ENCODE results near the gene MKLN1.
A peak's percentile ranks its signal among the peaks of the same experiment; 100 is the strongest.

The MKLN1 gene

GRCh38 chr7:131522325-131522930 is 194.8 kb downstream of the MKLN1 start:
- DNase-seq (no peak), ATAC-seq (peak; percentile 43)

GRCh38 chr7:131524115-131524514 is 196.4 kb downstream of the MKLN1 start:
- ATAC-seq (no peak), DNase-seq (no peak)

- no peak for ATAC-seq
- DNase-seq, result no peak
Observed at GRCh38 chr7:131524703-131525102, 197.0 kb downstream of the MKLN1 start.

GRCh38 chr7:131525820-131526219 is 198.1 kb downstream of the MKLN1 start:
- DNase-seq (no peak), ATAC-seq (no peak)

- DNase-seq (no peak), ATAC-seq (no peak)
Observed at GRCh38 chr7:131527456-131527855, 199.8 kb downstream of the MKLN1 start.

- DNase-seq (no peak), ATAC-seq (no peak)
Observed at GRCh38 chr7:131529179-131529578, 201.5 kb downstream of the MKLN1 start.

GRCh38 chr7:131529617-131530016 is 201.9 kb downstream of the MKLN1 start:
- ATAC-seq, result no peak
- DNase-seq, result no peak

- ATAC-seq, result no peak
- no peak for DNase-seq
Observed at GRCh38 chr7:131530137-131530536, 202.5 kb downstream of the MKLN1 start.

GRCh38 chr7:131532570-131533091 is 205.0 kb downstream of the MKLN1 start:
- DNase-seq (no peak), ATAC-seq (no peak)

- ATAC-seq (no peak), DNase-seq (no peak)
Observed at GRCh38 chr7:131533151-131533559, 205.5 kb downstream of the MKLN1 start.

- DNase-seq, result no peak
- ATAC-seq, result no peak
Observed at GRCh38 chr7:131533566-131534561, 206.2 kb downstream of the MKLN1 start.

GRCh38 chr7:131536361-131536849 is 208.7 kb downstream of the MKLN1 start:
- DNase-seq, result no peak
- ATAC-seq, result no peak

GRCh38 chr7:131537571-131537978 is 209.9 kb downstream of the MKLN1 start:
- no peak for ATAC-seq
- no peak for DNase-seq

GRCh38 chr7:131538071-131538812 is 210.6 kb downstream of the MKLN1 start:
- no peak for DNase-seq

GRCh38 chr7:131538813-131539179 is 211.1 kb downstream of the MKLN1 start:
- DNase-seq (no peak), ATAC-seq (no peak)

More at GRCh38 chr7:131538071-131538812, 210.6 kb downstream of the MKLN1 start:
- ATAC-seq, result no peak

GRCh38 chr7:131540491-131541162 is 213.0 kb downstream of the MKLN1 start:
- DNase-seq (no peak), ATAC-seq (no peak)

- DNase-seq (no peak), ATAC-seq (no peak)
Observed at GRCh38 chr7:131543298-131543697, 215.6 kb downstream of the MKLN1 start.

- DNase-seq, result no peak
- ATAC-seq, result no peak
Observed at GRCh38 chr7:131544021-131544420, 216.3 kb downstream of the MKLN1 start.

GRCh38 chr7:131544449-131545301 is 217.0 kb downstream of the MKLN1 start:
- DNase-seq (no peak), ATAC-seq (no peak)

- no peak for DNase-seq
- ATAC-seq, result no peak
Observed at GRCh38 chr7:131546126-131546525, 218.4 kb downstream of the MKLN1 start.

Measured in stimulated activated naive CD8-positive, alpha-beta T cell treated with anti-CD3 and anti-CD28 coated beads, Interleukin-15, Interleukin-2, amounts not matched to agents 100 U/mL and 50 U/mL, for 24 hours (primary cell).